Hypothalamus (tissue), 51 donors: ENCODE data around the gene DHRSX.
"Not testable (repeated sequence)": the region's sequence is repeated elsewhere in the genome, so short reads cannot be mapped to it uniquely, and the experiment has no call there.

Experiments used
- DNase-seq, 51 donors: peaks; one replicate each; lab custom pipeline; 2025; lab: John Stamatoyannopoulos, UW

The DHRSX gene

DNA sequence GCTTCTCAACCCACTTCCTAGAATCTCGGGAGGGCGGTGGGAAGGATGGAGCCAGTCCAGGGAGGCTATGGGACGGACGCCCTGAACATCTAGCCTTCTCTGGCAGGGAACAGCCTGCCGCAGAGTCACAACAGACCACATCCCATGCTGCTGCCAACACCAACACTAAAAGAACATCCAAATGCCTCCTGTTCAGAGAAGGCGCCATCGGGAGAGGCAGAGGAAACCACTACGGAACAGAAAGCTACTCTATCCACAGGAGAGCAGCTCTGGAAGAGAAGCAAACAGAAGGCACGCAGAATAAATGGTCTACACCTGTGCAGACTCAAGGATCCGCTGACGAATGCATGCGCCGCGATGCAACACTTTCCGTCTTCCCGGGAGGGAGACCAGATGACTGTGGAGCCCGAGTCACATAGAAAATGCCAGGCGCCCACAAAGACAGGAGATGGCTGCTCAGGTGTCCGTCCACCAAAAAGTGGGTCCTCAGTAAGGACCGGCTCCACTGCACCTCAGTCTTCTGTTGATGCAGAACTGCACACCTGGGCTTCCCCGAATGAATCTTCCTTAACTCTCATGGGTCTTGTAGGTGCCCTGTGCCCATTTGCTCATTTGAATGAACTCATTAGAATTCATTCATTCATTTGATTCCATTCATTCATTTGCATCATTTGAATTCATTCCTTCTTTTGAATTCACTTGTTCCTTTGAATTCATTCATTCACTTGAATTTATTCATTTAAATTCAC is 217.5 kb downstream of the DHRSX start:
- DNase-seq = no peak

- DNase-seq = no peak
These were observed 218.2 kb downstream of the DHRSX start for GRCh38 chrX:2282490-2283090.

DNA sequence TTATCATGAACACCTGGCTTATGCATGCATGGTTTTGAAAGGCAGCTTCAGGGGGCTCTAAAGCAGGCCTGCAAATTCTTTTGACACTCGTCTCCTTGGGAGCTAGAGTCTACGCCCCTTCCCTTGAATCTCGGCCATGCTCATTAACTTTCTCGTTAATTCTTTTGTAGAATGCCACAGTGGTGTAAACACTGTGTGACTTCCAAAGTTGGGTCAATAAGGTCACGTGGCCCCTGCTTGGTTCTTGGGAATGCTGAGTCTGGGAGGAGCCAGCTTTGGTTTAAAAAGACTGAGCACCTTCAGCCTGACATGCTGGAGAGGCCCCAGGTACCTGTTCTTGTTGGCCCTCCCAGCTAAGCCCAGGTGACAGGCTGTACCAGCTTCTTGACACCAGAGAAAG is 228.4 kb downstream of the DHRSX start:
- DNase-seq = no peak

- not testable (repeated sequence) for DNase-seq
These were observed 229.2 kb downstream of the DHRSX start for GRCh38 chrX:2271595-2271994.

GRCh38 chrX:2270783-2271182 is 230.0 kb downstream of the DHRSX start:
- not testable (repeated sequence) for DNase-seq

DNA sequence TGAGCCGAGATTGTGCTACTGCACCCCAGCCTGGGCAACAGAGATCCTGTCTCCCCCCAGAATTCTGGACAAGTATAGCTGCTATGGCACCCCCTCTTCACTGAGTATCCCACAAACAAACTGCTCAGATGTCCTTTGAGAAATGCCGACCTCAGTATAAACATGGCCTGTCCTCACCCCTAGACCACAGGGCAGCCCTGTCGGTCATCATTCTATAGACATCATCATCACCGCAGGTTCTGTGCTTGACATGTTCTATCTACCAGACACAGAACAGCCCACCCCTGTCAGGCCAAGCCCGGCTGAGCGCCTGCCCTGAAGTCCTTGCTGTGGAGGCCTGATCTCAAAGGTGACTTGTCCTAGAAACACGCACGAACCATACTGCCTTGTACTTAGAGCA is 232.9 kb downstream of the DHRSX start:
- DNase-seq = no peak

- no peak for DNase-seq
These were observed 234.1 kb downstream of the DHRSX start for GRCh38 chrX:2266445-2267349.

DNA sequence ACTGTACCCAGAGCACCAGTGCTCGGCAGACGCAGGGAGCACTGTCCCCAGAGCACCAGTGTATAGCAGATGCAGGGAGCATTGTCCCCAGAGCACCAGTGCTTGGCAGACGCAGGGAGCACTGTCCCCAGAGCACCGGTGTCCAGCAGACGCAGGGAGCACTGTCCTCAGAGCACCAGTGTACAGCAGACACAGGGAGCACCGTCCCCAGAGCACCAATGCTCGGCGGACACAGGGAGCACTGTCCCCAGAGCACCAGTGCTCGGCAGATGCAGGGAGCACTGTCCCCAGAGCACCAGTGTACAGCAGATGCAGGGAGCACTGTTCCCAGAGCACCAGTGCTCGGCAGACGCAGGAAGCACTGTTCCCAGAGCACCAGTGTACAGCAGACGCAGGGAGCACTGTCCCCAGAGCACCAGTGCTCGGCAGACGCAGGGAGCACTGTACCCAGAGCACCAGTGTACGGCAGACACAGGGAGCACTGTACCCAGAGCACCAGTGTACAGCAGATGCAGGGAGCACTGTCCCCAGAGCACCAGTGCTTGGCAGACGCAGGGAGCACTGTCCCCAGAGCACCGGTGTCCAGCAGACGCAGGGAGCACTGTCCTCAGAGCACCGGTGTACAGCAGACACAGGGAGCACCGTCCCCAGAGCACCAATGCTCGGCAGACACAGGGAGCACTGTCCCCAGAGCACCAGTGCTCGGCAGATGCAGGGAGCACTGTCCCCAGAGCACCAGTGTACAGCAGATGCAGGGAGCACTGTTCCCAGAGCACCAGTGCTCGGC is 234.9 kb downstream of the DHRSX start:
- DNase-seq = not testable (repeated sequence)

DNA sequence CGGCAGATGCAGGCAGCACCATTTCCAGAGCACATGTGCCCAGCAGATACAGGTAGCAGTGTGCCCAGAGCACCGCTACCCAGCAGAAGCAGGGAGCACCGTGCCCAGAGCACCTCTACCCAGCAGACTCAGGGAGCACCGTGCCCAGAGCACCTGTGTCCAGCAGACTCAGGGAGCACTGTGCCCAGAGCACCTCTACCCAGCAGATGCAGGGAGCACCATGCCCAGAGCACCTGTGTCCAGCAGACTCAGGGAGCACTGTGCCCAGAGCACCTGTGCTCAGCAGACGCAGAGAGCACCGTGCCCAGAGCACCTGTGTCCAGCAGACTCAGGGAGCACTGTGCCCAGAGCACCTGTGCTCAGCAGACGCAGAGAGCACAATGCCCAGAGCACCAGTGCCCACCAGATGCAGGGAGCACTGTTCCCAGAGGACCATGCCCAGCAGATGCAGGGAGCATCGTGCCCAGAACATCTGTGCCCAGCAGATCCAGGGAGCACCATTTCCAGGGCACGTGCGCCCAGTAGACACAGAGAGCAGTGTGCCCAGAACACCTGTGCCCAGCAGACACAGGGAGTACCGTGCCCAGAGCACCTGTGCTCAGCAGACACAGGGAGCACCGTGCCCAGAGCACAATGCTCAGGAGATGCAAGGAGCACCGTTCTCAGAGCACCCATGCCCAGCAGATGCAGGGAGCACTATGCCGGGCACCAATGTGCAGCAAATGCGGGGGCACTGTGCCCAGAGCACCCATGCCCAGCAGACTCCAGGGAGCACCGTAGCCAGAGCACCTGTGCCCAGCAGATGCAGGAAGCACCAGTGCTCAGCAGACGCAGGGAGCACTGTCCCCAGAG is 236.4 kb downstream of the DHRSX start:
- no peak for DNase-seq

GRCh38 chrX:2263203-2263602 is 237.6 kb downstream of the DHRSX start:
- no peak for DNase-seq

DNA sequence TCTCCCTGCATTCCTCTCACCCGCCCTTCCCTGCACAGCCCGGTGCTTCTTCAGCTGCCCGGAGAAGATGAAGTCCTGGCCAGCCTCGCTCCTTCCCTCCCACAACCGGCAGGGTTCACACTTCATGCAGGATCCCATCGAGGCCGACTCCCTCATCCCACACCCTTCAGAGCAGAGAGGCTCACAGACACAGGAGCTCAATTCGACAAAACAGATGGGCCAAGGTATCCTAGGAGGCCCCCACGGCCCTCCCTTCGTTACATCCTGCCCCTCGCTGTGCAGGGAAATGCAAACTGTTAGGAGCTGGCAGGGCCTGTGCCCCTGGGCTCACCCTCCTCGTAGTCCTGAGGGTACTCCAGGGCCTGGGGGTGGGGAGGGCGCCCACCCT is 238.1 kb downstream of the DHRSX start:
- no peak for DNase-seq

DNA sequence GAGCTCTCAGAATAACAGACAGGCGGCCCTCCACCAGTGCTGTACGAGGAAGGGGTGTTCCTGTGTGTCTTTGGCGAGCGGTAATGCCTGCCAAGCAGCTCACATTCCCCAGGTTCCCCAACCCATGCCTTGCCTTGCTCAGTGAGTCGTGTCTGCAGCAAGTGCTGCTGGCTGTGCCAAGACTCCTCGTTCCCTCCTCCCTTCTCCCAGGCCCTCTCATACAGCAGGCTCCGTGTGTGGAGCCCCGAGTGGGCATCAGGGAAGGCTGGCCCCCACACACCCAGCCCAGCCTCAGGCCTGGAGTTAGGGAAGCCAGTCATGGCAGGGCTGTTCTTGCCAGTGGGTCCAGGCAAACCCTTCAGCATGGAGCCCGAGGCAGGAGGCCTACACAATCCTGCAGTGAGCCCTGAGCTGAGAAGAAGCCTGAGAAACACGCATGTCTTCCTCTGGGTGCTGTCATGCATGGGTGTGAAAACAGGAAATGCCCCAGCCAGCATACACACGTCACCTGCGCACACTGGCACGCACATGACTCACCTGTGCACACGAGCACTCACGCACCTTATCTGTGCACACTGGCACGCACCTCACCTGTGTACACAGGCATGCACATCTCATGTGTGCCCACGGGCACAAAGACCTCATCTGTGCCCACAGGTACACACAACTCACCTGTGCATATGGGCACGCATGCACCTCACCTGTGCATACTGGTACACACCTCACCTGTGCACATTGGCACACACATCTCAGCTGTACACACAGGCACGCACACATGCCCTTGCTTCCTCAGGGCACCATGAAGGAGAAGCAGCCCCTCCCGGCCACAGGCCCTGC is 238.7 kb downstream of the DHRSX start:
- no peak for DNase-seq

DNA sequence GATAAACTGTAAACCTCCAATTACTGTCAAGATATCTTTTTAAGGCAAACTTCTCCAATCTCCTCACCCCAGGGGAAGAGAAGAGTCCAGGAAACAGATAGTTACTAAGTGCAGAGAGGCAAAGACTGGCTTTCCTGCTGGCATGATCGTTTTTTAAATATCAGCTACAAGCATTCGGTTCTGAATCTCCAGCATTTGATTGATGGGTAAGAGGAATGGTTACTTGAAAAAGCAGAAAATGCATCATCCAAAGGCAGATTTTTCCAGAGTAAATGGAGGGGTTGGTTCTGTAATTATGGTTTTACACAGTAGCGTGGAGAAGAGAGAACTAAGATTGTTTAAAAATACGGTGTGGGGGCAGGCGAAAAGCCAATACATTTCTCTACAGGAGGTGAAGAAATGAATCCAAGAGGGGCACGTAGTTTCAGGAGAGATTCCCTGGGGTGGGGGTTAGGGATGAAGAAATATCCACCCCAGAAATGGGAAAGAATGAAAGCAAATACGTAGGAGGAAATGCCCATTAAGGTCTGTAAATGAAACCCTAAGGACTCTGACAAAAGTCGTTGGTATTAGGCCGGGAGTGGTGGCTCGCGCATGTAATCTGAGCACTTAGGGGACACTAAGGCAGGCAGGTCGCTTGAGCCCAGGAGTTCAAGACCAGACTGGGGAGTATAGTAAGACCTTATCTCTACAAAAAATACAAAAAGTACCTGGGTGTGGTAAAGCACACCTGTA is 248.3 kb downstream of the DHRSX start:
- DNase-seq = no peak

GRCh38 chrX:2251211-2251610 is 249.6 kb downstream of the DHRSX start:
- DNase-seq = no peak

DNA sequence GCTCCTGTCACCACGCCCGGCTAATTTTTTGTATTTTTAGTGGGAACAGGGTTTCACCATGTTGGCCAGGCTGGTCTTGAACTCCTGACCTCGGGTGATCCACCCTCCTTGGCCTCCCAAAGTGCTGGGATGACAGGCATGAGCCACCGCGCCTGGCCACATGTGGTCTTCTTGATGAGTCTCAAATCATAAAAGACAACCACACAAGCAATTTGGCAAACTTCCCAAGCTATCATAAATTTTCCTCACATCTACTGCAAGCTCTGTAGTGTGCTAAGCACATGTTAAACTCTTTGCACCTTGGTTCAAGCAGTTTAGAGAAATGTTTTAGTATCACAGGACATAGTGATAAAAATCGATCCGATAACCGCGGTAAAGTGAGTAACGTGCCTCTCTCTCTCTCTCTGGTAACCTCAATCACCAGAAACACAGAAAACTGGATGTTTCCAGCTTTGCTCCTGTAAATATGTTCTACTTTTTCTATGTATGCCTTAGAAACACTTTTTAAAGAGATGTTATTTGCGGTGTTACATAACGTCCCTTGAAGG is 256.8 kb downstream of the DHRSX start:
- no peak for DNase-seq

- no peak for DNase-seq
These were observed 257.8 kb downstream of the DHRSX start for GRCh38 chrX:2242980-2243379.

- no peak for DNase-seq
These were observed 258.4 kb downstream of the DHRSX start for GRCh38 chrX:2242326-2242725.

- DNase-seq = not testable (repeated sequence)
These were observed 259.3 kb downstream of the DHRSX start for GRCh38 chrX:2241496-2241895.
